22Rv1 (cell line): ENCODE measurements around the gene TENM4.

Experiments
- H3K27ac ChIP-seq: fragments of 450-650 bp; 2 replicates; pipeline ENCODE4 v1.5.1; 2017
- CTCF ChIP-seq: fragments of 450-650 bp; IDR thresholded peaks from 2 replicates; pipeline ENCODE4 v1.5.1; 2017; ENCODE audit warnings: mild to moderate bottlenecking
- ZFX ChIP-seq: fragments of 450-650 bp; IDR thresholded peaks from 2 replicates; pipeline ENCODE4 v1.6.1; 2017; ENCODE audit warnings: antibody characterized with exemption, borderline replicate concordance

TENM4 gene

DNA sequence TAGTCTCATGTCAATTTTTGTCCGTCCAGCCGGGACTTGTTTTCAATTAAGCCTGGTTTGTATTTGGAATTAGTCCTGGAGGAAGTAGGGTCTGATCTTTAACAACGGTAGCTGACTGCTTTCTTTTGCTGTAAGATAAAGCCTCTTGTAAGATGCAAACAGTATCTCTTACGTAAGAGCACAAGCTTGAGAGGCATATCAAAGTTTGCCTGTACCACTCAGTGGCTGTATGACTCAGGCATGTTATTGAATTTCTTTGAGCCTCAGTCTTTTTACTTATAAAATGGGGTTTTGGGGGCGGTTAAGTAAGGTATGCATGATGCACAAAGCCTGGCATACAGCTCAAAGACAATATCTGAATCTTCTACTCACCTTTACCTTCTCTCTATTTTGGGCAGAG, 667.8 kb downstream of the TENM4 start:
- no peak overlapping the region for H3K27ac ChIP-seq
- TF ChIP-seq CTCF (no peak), ZFX (no peak)

DNA sequence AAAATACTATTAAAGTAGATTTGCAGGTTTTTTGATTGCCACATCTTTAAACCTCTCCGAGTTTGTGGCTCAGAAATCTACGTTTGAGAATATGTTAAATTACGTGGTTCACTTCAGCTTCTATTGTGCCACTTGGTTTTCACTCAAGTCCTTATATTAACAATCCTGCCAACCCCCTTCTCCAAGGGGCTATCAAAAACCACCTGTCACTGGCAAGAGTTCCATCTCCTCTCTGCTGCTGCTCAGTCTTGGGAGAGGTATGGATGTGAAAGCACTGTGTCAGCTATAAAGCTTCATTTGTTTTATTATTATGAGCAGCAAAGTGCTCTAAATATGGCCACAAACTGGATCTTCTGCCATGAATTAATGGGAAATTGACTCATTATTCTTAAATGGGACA, 668.6 kb downstream of the TENM4 start:
- no peak overlapping the region for H3K27ac ChIP-seq
- TF ChIP-seq CTCF, result no peak
- TF ChIP-seq ZFX, result no peak

- H3K27ac ChIP-seq, result no peak overlapping the region
- TF ChIP-seq ZFX, result no peak
- TF ChIP-seq CTCF, result no peak
Measured at GRCh38 chr11:78770931-78771330, 669.9 kb downstream of the TENM4 start.

DNA sequence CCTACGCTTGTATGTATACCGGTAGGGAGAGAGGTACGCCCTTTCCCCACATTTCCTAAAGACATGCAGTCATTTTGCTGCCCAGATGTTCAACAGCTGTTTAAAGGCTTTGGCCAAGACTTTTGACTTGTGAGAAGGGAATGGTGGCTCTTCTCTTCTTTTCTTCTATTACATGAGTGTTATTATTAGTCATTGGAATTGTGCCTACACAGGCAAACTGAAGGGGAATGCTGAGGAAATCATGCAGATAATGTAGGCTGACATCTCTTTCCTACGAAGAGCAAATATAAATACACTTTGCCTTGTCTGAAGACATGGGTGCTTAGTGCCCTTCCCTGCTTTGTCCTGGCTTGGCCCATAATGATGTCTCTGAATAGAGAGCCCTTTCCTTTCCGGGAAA, 671.9 kb downstream of the TENM4 start:
- H3K27ac ChIP-seq, result no peak overlapping the region
- no peak for TF ChIP-seq CTCF
- TF ChIP-seq ZFX, result no peak

DNA sequence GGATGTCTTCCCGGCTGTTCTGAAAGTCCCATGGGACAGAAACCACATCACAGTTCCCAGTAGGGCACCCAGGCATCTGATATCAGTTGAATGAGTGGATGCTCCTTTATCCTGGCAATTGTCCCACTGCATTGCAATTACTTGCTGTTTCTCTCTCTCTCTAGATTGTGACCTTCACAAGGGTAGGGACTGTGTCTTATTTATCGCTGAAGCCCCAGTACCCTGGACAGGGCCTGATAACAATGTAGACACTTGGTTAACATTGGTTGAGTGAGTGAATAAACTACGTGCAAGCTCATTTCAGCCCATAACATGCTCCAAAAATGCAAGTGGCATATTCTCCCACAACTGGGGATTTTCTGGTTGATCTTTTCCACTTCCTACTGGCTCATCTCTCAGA, 672.5 kb downstream of the TENM4 start:
- TF ChIP-seq ZFX (no peak), CTCF (no peak)
- H3K27ac ChIP-seq, result no peak overlapping the region

DNA sequence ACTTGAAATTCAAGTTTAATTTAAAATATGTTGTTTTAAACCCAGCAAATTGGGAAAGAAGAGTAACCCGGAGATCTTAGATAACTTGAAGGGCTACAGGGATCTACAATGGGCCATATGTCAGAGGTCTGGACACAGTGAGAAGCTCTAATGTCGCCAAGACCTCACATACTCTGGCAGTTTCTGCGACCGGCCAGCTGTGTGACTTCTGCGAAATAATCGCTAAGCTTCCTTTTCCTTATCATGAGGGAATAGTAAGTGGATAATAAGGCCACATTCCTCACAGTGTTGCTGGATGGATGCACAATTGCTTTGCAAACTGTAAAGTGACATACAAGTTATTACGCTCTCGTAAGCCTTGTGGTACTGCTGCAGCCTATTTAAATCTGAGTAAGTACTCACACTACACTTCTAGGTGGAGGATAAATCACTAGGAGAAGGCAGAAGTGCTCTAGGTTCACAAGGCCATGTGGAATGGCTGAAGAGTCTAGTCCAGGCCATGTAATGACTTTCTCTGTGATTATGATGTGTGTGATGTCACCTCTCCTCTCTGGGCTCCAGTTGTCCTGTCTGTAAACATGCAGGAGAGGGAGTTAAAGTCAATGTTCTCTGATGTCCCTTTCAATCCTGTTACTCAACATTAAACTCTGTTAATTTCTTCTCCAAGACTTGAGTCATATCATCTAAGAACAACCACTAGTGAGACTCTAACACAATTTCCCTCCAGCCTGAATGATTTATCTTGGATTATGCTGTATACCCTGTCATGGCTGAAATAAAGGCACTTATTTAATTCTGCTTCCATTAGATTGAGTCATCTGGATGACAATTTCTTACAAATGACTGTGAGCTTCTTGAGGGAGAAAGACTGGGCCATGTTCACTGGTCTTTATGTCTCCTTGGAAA, 673.5 kb downstream of the TENM4 start:
- TF ChIP-seq CTCF, result no peak
- no peak for TF ChIP-seq ZFX
- no peak overlapping the region for H3K27ac ChIP-seq

DNA sequence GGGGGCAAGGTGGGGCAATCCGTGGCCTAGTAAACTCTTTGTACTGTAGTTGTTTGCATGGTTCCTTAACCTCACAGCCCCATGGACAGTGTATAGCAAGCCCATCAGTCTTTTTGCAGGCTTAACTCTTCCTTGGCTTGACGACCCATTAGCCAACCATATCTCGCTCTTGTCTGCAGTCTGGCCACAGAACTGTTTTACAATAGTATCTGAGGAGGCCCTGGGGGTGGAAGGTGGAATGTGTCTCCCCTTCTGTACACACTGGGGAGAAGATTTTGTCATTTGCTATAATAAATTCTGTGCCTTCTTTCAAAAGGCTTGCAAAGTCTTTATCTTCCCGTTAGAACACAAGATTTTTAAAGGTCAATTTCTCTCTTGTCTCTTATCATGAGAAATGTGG, 675.9 kb downstream of the TENM4 start:
- no peak for TF ChIP-seq CTCF
- TF ChIP-seq ZFX, result no peak
- no peak overlapping the region for H3K27ac ChIP-seq
